GM23338 (cell line): ENCODE data around the gene FLNB. TPM values are rescaled to one million over a fixed set of nuclear protein-coding genes. Genes with fewer than 3 reads are reported as not detected.

Experiments
- ATAC-seq: fragments of 200-7000 bp; cut with Tn5 transposase; 3 replicates; pipeline ENCODE4 v1.9.1; 2020
- DNase-seq: peaks from one replicate; pipeline ENCODE4 v3.0.0-alpha.2; 2015; ENCODE audit warnings: low spot score
- H2AFZ ChIP-seq: fragments of 200-600 bp; sonication (generic); 2 replicates; pipeline ENCODE4 v1.8.0; 2016; ENCODE audit warnings: antibody characterized with exemption, mild to moderate bottlenecking, moderate library complexity
- H3F3A ChIP-seq: fragments of 200-600 bp; sonication (generic); replicated peaks from 2 replicates; pipeline ENCODE4 v1.8.0; 2017; ENCODE audit warnings: antibody characterized with exemption, mixed run types, low read depth
- H3K27ac ChIP-seq: fragments of 200-600 bp; sonication (generic); 2 replicates; pipeline ENCODE4 v1.6.1; 2016; ENCODE audit warnings: low read depth
- H3K27me3 ChIP-seq: fragments of 200-600 bp; sonication (generic); 2 replicates; pipeline ENCODE4 v1.8.0; 2016; ENCODE audit warnings: mild to moderate bottlenecking, mixed run types, moderate library complexity; ENCODE audit not compliant: insufficient read depth
- H3K36me3 ChIP-seq: fragments of 200-600 bp; sonication (generic); 2 replicates; pipeline ENCODE4 v1.8.0; 2016; ENCODE audit warnings: mild to moderate bottlenecking; ENCODE audit not compliant: insufficient read depth
- H3K4me1 ChIP-seq: fragments of 200-600 bp; sonication (generic); 2 replicates; pipeline ENCODE4 v1.8.0; 2016; ENCODE audit warnings: mild to moderate bottlenecking, moderate library complexity; ENCODE audit not compliant: insufficient read depth
- H3K4me2 ChIP-seq: fragments of 200-600 bp; sonication (generic); 2 replicates; pipeline ENCODE4 v1.7.1; 2017; ENCODE audit warnings: mixed run types
- H3K4me3 ChIP-seq: fragments of 200-600 bp; sonication (generic); 2 replicates; pipeline ENCODE4 v1.6.1; 2016; ENCODE audit warnings: mixed run types
- H3K79me2 ChIP-seq: fragments of 200-600 bp; sonication (generic); replicated peaks from 2 replicates; pipeline ENCODE4 v1.8.0; 2017; ENCODE audit warnings: mild to moderate bottlenecking; ENCODE audit not compliant: insufficient read depth
- H3K9me2 ChIP-seq: fragments of 200-600 bp; sonication (generic); 2 replicates; pipeline ENCODE4 v1.8.0; 2017; ENCODE audit not compliant: insufficient read depth
- H4K20me1 ChIP-seq: fragments of 200-600 bp; sonication (generic); replicated peaks from 2 replicates; pipeline ENCODE4 v1.8.0; 2017; ENCODE audit warnings: mild to moderate bottlenecking; ENCODE audit not compliant: insufficient read depth
- H3K27ac Mint-ChIP-seq: 2 replicates; pipeline ENCODE4 v1.8.0; 2020; ENCODE audit warnings: inconsistent platforms, mild to moderate bottlenecking, moderate library complexity, mixed read lengths
- H3K27me3 Mint-ChIP-seq: 3 replicates; pipeline ENCODE4 v1.8.0; 2022; ENCODE audit warnings: low read depth, mild to moderate bottlenecking, moderate library complexity, mixed read lengths, inconsistent platforms; ENCODE audit not compliant: insufficient read depth, poor library complexity
- H3K36me3 Mint-ChIP-seq: 3 replicates; pipeline ENCODE4 v1.8.0; 2021; ENCODE audit warnings: low read depth, mild to moderate bottlenecking, inconsistent platforms, moderate library complexity, mixed read lengths
- H3K4me1 Mint-ChIP-seq: 3 replicates; pipeline ENCODE4 v1.8.0; 2020; ENCODE audit warnings: mild to moderate bottlenecking, inconsistent platforms, mixed read lengths
- H3K4me3 Mint-ChIP-seq: 3 replicates; pipeline ENCODE4 v1.8.0; 2021; ENCODE audit warnings: moderate library complexity, mild to moderate bottlenecking, inconsistent platforms, mixed read lengths
- H3K9me3 Mint-ChIP-seq: 3 replicates; pipeline ENCODE4 v1.8.0; 2020; ENCODE audit warnings: moderate library complexity, mild to moderate bottlenecking, inconsistent platforms, mixed read lengths
- CREB1 ChIP-seq: fragments of 250-450 bp; sonication (Bioruptor Pico); IDR thresholded peaks from 2 replicates; pipeline ENCODE4 v1.5.0; 2020; ENCODE audit warnings: low read depth, mild to moderate bottlenecking, moderate library complexity
- CTCF ChIP-seq, 2 experiments: fragments of 200-600 bp in 1 of 2; sonication (generic) in 1 of 2; conservative IDR thresholded peaks; 2 replicates each; pipeline versions ENCODE4 v1.5.1 to v1.6.1; 2016 to 2017; ENCODE audit warnings: antibody characterized with exemption in 2 of 2, low read depth in 2 of 2, mild to moderate bottlenecking in 2 of 2, moderate library complexity in 1 of 2
- ETS1 ChIP-seq: IDR thresholded peaks from 2 replicates; pipeline ENCODE4 v1.6.1; 2016; ENCODE audit warnings: antibody characterized with exemption
- EZH2 ChIP-seq: fragments of 200-600 bp; sonication (generic); IDR thresholded peaks from one replicate; pipeline ENCODE4 v1.8.0; 2017; ENCODE audit warnings: antibody characterized with exemption, mild to moderate bottlenecking, low read depth; ENCODE audit not compliant: unreplicated experiment
- EZH2phosphoT487 ChIP-seq: fragments of 200-600 bp; sonication (generic); IDR thresholded peaks from one replicate; pipeline ENCODE4 v1.8.1; 2018; ENCODE audit warnings: antibody characterized with exemption; ENCODE audit not compliant: unreplicated experiment
- JUNB ChIP-seq: IDR thresholded peaks from one replicate; pipeline ENCODE4 v1.6.1; 2016; ENCODE audit warnings: antibody characterized with exemption; ENCODE audit not compliant: unreplicated experiment
- NANOG ChIP-seq: IDR thresholded peaks from 2 replicates; pipeline ENCODE4 v1.6.1; 2016; ENCODE audit warnings: antibody characterized with exemption, borderline replicate concordance
- POLR2AphosphoS5 ChIP-seq: IDR thresholded peaks from 2 replicates; pipeline ENCODE4 v1.6.1; 2016; ENCODE audit warnings: antibody characterized with exemption, low read depth
- REST ChIP-seq: IDR thresholded peaks from one replicate; pipeline ENCODE4 v1.6.1; 2018; ENCODE audit warnings: antibody characterized with exemption; ENCODE audit not compliant: unreplicated experiment
- STAT1 ChIP-seq: IDR thresholded peaks from one replicate; pipeline ENCODE4 v1.6.1; 2016; ENCODE audit warnings: antibody characterized with exemption; ENCODE audit not compliant: unreplicated experiment
- ZNF114 ChIP-seq: fragments of 250-450 bp; sonication (Bioruptor Pico); IDR thresholded peaks from 2 replicates; pipeline ENCODE4 v1.5.0; 2020; ENCODE audit warnings: mild to moderate bottlenecking, moderate library complexity
- ZNF331 ChIP-seq: fragments of 250-450 bp; sonication (Bioruptor Pico); IDR thresholded peaks from 2 replicates; pipeline ENCODE4 v1.5.0; 2020; ENCODE audit warnings: low read depth, mild to moderate bottlenecking, moderate library complexity
- ZNF462 ChIP-seq: fragments of 250-450 bp; sonication (Bioruptor Pico); IDR thresholded peaks from 2 replicates; pipeline ENCODE4 v1.5.0; 2020; ENCODE audit warnings: mild to moderate bottlenecking, moderate library complexity
- polyA plus RNA-seq: library from polyadenylated mRNA; unstranded; fragments of >200 nt; fragmentation: Nextera tagmentation; extraction: Ambion mirVana; gene quantifications from 2 replicates; pipeline ENCODE4 v1.2.1, GENCODE V29; 2016
- total RNA-seq: library from RNA; depleted of rRNA; stranded (reverse); fragments of >200 nt; shearing (Covaris generic); gene quantifications from 2 replicates; pipeline ENCODE4 v1.2.3, GENCODE V29; 2014

FLNB gene
- total and polyA plus RNA-seq, 2 experiments from 2014 or later: 39.7 to 179 TPM

GRCh38 chr3:58011580-58011979, 3.4 kb downstream of the FLNB start:
- H3K4me3 ChIP-seq: peak overlapping the region; percentile 100; the same call in 1 of the 2 replicates
- Mint-ChIP-seq H3K4me1 (peaks cover 51% of the 10 kb centered on the region), H3K4me3 (peak overlapping the region; percentile 43; the same call in 1 of the 3 replicates), H3K9me3 (no peaks in the 10 kb centered on the region), H3K36me3 (no peaks in the 10 kb centered on the region; the same call in 2 of the 3 replicates), H3K27ac (0 out of 2 replicates have a peak overlapping the region, but pooled peaks have one; percentile 6), H3K27me3 (peaks cover 7% of the 10 kb centered on the region)
- no peak for TF ChIP-seq STAT1
- TF ChIP-seq CTCF (conservative IDR thresholded peaks at IDR 0.05; ENCODE audit: low read depth in 2 of 2): no peak
- TF ChIP-seq NANOG: no peak
- TF ChIP-seq EZH2phosphoT487: no peak
- TF ChIP-seq REST: no peak
- no peak for TF ChIP-seq ETS1
- no peak for TF ChIP-seq CREB1 (CRISPR knock-in tag)
- TF ChIP-seq POLR2AphosphoS5: no peak
- TF ChIP-seq EZH2: no peak
- TF ChIP-seq ZNF114: no peak
- TF ChIP-seq ZNF331 (CRISPR knock-in tag): no peak
- no peak for TF ChIP-seq ZNF462 (CRISPR knock-in tag)
- no peak for TF ChIP-seq JUNB
- H3K4me1 ChIP-seq: peaks cover 60% of the 10 kb centered on the region
- no peaks in the 10 kb centered on the region for H3K9me2 ChIP-seq
- peaks cover 83% of the 10 kb centered on the region for H3K79me2 ChIP-seq
- peak overlapping the region; percentile 96 for H3K4me2 ChIP-seq
- H4K20me1 ChIP-seq: peaks cover 37% of the 10 kb centered on the region
- no peaks in the 10 kb centered on the region for H3K36me3 ChIP-seq
- no peaks in the 10 kb centered on the region for H3F3A ChIP-seq
- H3K27me3 ChIP-seq: no peaks in the 10 kb centered on the region
- H3K27ac ChIP-seq: 0 out of 2 replicates have a peak overlapping the region, but pooled peaks have one; percentile 67
- H2AFZ ChIP-seq: no peak overlapping the region
- ATAC-seq (no peak), DNase-seq (no peak)
